Liver (tissue), 3 donors: ENCODE data around the gene LHFPL6.

Source experiments
- EGR1 ChIP-seq, 2 donors: IDR thresholded peaks; 2 replicates each; pipeline ENCODE4 v1.6.1; 2016 to 2018; ENCODE audit warnings: antibody characterized with exemption in 2 of 2, low read depth in 2 of 2
- FOXA1 ChIP-seq: IDR thresholded peaks from 2 replicates; pipeline ENCODE4 v1.6.1; 2016; ENCODE audit warnings: antibody characterized with exemption
- GABPA ChIP-seq, 2 donors: IDR thresholded peaks in 1 of 2; conservative IDR thresholded peaks in 1 of 2; 2 replicates each; pipeline ENCODE4 v1.6.1; 2016; ENCODE audit warnings: antibody characterized with exemption in 2 of 2, mild to moderate bottlenecking in 1 of 2, moderate library complexity in 1 of 2
- MAX ChIP-seq: IDR thresholded peaks from 2 replicates; pipeline ENCODE4 v1.6.1; 2016; ENCODE audit warnings: antibody characterized with exemption
- RAD21 ChIP-seq, 2 donors: IDR thresholded peaks; 2 replicates each; pipeline ENCODE4 v1.6.1; 2016; ENCODE audit warnings: antibody characterized with exemption in 2 of 2, mild to moderate bottlenecking in 2 of 2
- REST ChIP-seq: IDR thresholded peaks from 2 replicates; pipeline ENCODE4 v1.6.1; 2016; ENCODE audit warnings: antibody characterized with exemption, mild to moderate bottlenecking
- RXRA ChIP-seq, 2 donors: IDR thresholded peaks; 2 replicates each; pipeline ENCODE4 v1.6.1; 2017 to 2018; ENCODE audit warnings: antibody characterized with exemption in 2 of 2, mild to moderate bottlenecking in 1 of 2
- SP1 ChIP-seq: IDR thresholded peaks from 2 replicates; pipeline ENCODE4 v1.6.1; 2018; ENCODE audit warnings: antibody characterized with exemption, mild to moderate bottlenecking
- TAF1 ChIP-seq: conservative IDR thresholded peaks from 2 replicates; pipeline ENCODE4 v1.6.1; 2016; ENCODE audit warnings: antibody characterized with exemption, mild to moderate bottlenecking
- TF ChIP-seq, protein P1 (sequence below): fragments of 150-350 bp; IDR thresholded peaks from 2 replicates; pipeline ENCODE4 v1.5.1; 2017; ENCODE audit warnings: improper control_type of control experiment, low read depth, low read length; ENCODE audit not compliant: missing input control
- TF ChIP-seq, protein P2 (sequence below): IDR thresholded peaks from 2 replicates; pipeline ENCODE4 v1.6.1; 2016; ENCODE audit warnings: antibody characterized with exemption
- TF ChIP-seq, protein P3 (sequence below): IDR thresholded peaks from 2 replicates; pipeline ENCODE4 v1.6.1; 2016; ENCODE audit warnings: antibody characterized with exemption
- donor health status: healthy.
- donor health status: healthy.

- TF ChIP-seq, protein P1, sequence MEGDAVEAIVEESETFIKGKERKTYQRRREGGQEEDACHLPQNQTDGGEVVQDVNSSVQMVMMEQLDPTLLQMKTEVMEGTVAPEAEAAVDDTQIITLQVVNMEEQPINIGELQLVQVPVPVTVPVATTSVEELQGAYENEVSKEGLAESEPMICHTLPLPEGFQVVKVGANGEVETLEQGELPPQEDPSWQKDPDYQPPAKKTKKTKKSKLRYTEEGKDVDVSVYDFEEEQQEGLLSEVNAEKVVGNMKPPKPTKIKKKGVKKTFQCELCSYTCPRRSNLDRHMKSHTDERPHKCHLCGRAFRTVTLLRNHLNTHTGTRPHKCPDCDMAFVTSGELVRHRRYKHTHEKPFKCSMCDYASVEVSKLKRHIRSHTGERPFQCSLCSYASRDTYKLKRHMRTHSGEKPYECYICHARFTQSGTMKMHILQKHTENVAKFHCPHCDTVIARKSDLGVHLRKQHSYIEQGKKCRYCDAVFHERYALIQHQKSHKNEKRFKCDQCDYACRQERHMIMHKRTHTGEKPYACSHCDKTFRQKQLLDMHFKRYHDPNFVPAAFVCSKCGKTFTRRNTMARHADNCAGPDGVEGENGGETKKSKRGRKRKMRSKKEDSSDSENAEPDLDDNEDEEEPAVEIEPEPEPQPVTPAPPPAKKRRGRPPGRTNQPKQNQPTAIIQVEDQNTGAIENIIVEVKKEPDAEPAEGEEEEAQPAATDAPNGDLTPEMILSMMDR, result no peak
- TF ChIP-seq MAX (no peak), RXRA (IDR thresholded peaks at IDR 0.05) (no peak), REST (no peak), SP1 (no peak), GABPA (IDR thresholded peaks at IDR 0.05 in 1 of 2, conservative IDR thresholded peaks at IDR 0.05 in 1 of 2) (no peak), RAD21 (IDR thresholded peaks at IDR 0.05) (no peak), TAF1 (no peak), FOXA1 (no peak), EGR1 (IDR thresholded peaks at IDR 0.05; ENCODE audit: low read depth in 2 of 2) (no peak)
- TF ChIP-seq, protein P2, sequence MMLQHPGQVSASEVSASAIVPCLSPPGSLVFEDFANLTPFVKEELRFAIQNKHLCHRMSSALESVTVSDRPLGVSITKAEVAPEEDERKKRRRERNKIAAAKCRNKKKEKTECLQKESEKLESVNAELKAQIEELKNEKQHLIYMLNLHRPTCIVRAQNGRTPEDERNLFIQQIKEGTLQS, result no peak
- TF ChIP-seq, protein P3, sequence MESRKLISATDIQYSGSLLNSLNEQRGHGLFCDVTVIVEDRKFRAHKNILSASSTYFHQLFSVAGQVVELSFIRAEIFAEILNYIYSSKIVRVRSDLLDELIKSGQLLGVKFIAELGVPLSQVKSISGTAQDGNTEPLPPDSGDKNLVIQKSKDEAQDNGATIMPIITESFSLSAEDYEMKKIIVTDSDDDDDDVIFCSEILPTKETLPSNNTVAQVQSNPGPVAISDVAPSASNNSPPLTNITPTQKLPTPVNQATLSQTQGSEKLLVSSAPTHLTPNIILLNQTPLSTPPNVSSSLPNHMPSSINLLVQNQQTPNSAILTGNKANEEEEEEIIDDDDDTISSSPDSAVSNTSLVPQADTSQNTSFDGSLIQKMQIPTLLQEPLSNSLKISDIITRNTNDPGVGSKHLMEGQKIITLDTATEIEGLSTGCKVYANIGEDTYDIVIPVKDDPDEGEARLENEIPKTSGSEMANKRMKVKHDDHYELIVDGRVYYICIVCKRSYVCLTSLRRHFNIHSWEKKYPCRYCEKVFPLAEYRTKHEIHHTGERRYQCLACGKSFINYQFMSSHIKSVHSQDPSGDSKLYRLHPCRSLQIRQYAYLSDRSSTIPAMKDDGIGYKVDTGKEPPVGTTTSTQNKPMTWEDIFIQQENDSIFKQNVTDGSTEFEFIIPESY, result no peak
Measured at GRCh38 chr13:39373145-39373544, 229.8 kb downstream of the LHFPL6 start.
